Upper lobe of left lung (tissue), 4 donors: Measurements from ENCODE around the gene CMSS1.

ENCODE experiments used
- CTCF ChIP-seq, 6 experiments: fragments of 450-650 bp in 4 of 6; fragments of 200-600 bp in 2 of 6; sonication (generic) in 2 of 6; IDR thresholded peaks; one replicate each; pipeline ENCODE4 v1.5.1; 2016 to 2019; ENCODE audit warnings: antibody characterized with exemption in 6 of 6
- POLR2A ChIP-seq, 4 donors: fragments of 450-650 bp; IDR thresholded peaks; one replicate each; pipeline ENCODE4 v1.5.1; 2016 to 2017; ENCODE audit warnings: antibody characterized with exemption in 4 of 4, mild to moderate bottlenecking in 2 of 4

GRCh38 chr3:99947356-99947755 is 129.7 kb downstream of the CMSS1 start:
- no peak for TF ChIP-seq CTCF (IDR thresholded peaks at IDR 0.05)
- TF ChIP-seq POLR2A (IDR thresholded peaks at IDR 0.05): no peak
